Measurements from ENCODE around the gene C12orf57.

- TF ChIP-seq POLR2A (IDR thresholded peaks at IDR 0.05) (no peak), CTCF (IDR thresholded peaks at IDR 0.05) (no peak), POLR2AphosphoS5 (IDR thresholded peaks at IDR 0.05) (no peak), EP300 (IDR thresholded peaks at IDR 0.05) (no peak)
Measured at GRCh38 chr12:6964605-6965025, 20.8 kb downstream of the C12orf57 start.
